ENCODE data around the gene STPG3.
A peak's percentile ranks its signal among the peaks of the same experiment; 100 is the strongest.

The STPG3 gene

GRCh38 chr9:137279741-137280473 is 28.8 kb downstream of the STPG3 start:
- TF ChIP-seq CTCF (IDR thresholded peaks at IDR 0.05; ENCODE audit: insufficient read depth, low read depth, low read length, missing control alignments): no peak
- no peak for DNase-seq (ENCODE audit: low read depth)
- no peak overlapping the region for H3K4me3 ChIP-seq (ENCODE audit: low read depth, low read length)

GRCh38 chr9:137280474-137281344 is 29.6 kb downstream of the STPG3 start:
- H3K4me3 ChIP-seq (ENCODE audit: low read depth, low read length): no peak overlapping the region
- peak; percentile 42 for TF ChIP-seq CTCF (IDR thresholded peaks at IDR 0.05; ENCODE audit: insufficient read depth, low read depth, low read length, missing control alignments)
- peak; percentile 43 for DNase-seq (ENCODE audit: low read depth)

- TF ChIP-seq CTCF (IDR thresholded peaks at IDR 0.05; ENCODE audit: insufficient read depth, low read depth, low read length, missing control alignments): no peak
- DNase-seq (ENCODE audit: low read depth): no peak
- no peak overlapping the region for H3K4me3 ChIP-seq (ENCODE audit: low read depth, low read length)
Observed at GRCh38 chr9:137281345-137282116, 30.4 kb downstream of the STPG3 start.

- peak; percentile 67 for DNase-seq (ENCODE audit: low read depth)
- TF ChIP-seq CTCF (IDR thresholded peaks at IDR 0.05; ENCODE audit: insufficient read depth, low read depth, low read length, missing control alignments): peak; percentile 55
- H3K4me3 ChIP-seq (ENCODE audit: low read depth, low read length): no peak overlapping the region
Observed at GRCh38 chr9:137286975-137287383, 35.9 kb downstream of the STPG3 start.

GRCh38 chr9:137293094-137293481 is 42.0 kb downstream of the STPG3 start:
- no peak for DNase-seq (ENCODE audit: low read depth)
- H3K4me3 ChIP-seq (ENCODE audit: low read depth, low read length): no peak overlapping the region
- no peak for TF ChIP-seq CTCF (IDR thresholded peaks at IDR 0.05; ENCODE audit: insufficient read depth, low read depth, low read length, missing control alignments)

GRCh38 chr9:137293482-137294090 is 42.5 kb downstream of the STPG3 start:
- no peak overlapping the region for H3K4me3 ChIP-seq (ENCODE audit: low read depth, low read length)
- no peak for TF ChIP-seq CTCF (IDR thresholded peaks at IDR 0.05; ENCODE audit: insufficient read depth, low read depth, low read length, missing control alignments)

More at GRCh38 chr9:137293482-137294090, 42.5 kb downstream of the STPG3 start:
- no peak for DNase-seq (ENCODE audit: low read depth)
